Mesenteric fat pad (tissue), 1 donor: ENCODE data around the gene UBA7. TPM values are rescaled to one million over a fixed set of nuclear protein-coding genes. Genes with fewer than 3 reads are reported as not detected.
"Not testable (repeated sequence)": the region's sequence is repeated elsewhere in the genome, so short reads cannot be mapped to it uniquely, and the experiment has no call there.

Experiments used
- DNase-seq: peaks from one replicate; pipeline ENCODE4 v3.0.0-alpha.2; 2020; ENCODE audit warnings: low spot score
- total RNA-seq: library from RNA; stranded (reverse); fragmentation: NEBNext Ultra II Directional; extraction: Animal tissue kit (Norgen Biotek cat#: 25700); gene quantifications from one replicate; pipeline ENCODE4 v1.2.1, GENCODE V29; 2021
- donor health status: DM: yes; HTN: yes; CAD: no.

UBA7 gene
- total RNA-seq, 1 donor from 2014 or later = 38.2 TPM

- no peak for DNase-seq
These were observed 28.0 kb downstream of the UBA7 start for GRCh38 chr3:49785565-49786356.

GRCh38 chr3:49782277-49782676 lies 31.5 kb downstream of the UBA7 start:
- not testable (repeated sequence) for DNase-seq

- DNase-seq = no peak
These were observed 32.1 kb downstream of the UBA7 start for GRCh38 chr3:49781415-49782199.

- DNase-seq = peak; percentile 20
These were observed 32.8 kb downstream of the UBA7 start for GRCh38 chr3:49780975-49781365.

- DNase-seq = no peak
These were observed 33.4 kb downstream of the UBA7 start for GRCh38 chr3:49780080-49780974.

GRCh38 chr3:49779358-49780079 lies 34.2 kb downstream of the UBA7 start:
- peak; percentile 35 for DNase-seq

- peak; percentile 45 for DNase-seq
These were observed 37.7 kb downstream of the UBA7 start for GRCh38 chr3:49776101-49776500.

GRCh38 chr3:49775538-49775937 lies 38.2 kb downstream of the UBA7 start:
- no peak for DNase-seq

GRCh38 chr3:49772703-49773102 lies 41.0 kb downstream of the UBA7 start:
- DNase-seq = no peak

- no peak for DNase-seq
These were observed 42.3 kb downstream of the UBA7 start for GRCh38 chr3:49771340-49771938.

- no peak for DNase-seq
These were observed 43.8 kb downstream of the UBA7 start for GRCh38 chr3:49769926-49770325.

- DNase-seq = no peak
These were observed 44.4 kb downstream of the UBA7 start for GRCh38 chr3:49769286-49769915.

- no peak for DNase-seq
These were observed 49.8 kb downstream of the UBA7 start for GRCh38 chr3:49763981-49764380.

GRCh38 chr3:49761661-49762060 lies 52.1 kb downstream of the UBA7 start:
- no peak for DNase-seq

GRCh38 chr3:49759226-49759625 lies 54.5 kb downstream of the UBA7 start:
- no peak for DNase-seq

GRCh38 chr3:49757197-49757596 lies 56.6 kb downstream of the UBA7 start:
- no peak for DNase-seq

GRCh38 chr3:49756036-49756435 lies 57.7 kb downstream of the UBA7 start:
- DNase-seq = no peak
